ENCODE data around the gene HOXA7.

HOXA7 gene

DNA sequence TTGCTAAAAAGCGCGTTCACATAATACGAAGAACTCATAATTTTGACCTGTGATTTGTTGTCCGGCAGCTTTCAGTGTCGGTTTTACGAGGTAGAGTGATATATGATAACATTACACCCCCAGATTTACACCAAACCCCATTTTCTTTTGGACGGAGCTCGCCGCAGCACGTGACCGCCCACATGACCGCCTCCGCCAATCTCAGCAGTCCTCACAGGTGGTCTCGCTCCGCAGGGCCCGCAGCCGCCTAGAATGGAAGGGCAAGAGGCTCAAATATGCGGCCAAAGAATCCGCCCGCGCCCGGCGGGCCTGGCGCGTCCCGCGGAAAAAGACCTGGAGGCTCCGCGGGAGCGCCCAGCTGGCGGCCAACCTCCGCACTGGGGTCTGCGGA, at the start of gene HOXA7:
Gene HOXA7, minus strand, starts transcription at position 168 of the 391 bp plus-strand sequence. Its CDS starts 130 bp downstream, at position 38.
- peak; percentile 70 for DNase-seq (ENCODE audit: low spot score)

DNA sequence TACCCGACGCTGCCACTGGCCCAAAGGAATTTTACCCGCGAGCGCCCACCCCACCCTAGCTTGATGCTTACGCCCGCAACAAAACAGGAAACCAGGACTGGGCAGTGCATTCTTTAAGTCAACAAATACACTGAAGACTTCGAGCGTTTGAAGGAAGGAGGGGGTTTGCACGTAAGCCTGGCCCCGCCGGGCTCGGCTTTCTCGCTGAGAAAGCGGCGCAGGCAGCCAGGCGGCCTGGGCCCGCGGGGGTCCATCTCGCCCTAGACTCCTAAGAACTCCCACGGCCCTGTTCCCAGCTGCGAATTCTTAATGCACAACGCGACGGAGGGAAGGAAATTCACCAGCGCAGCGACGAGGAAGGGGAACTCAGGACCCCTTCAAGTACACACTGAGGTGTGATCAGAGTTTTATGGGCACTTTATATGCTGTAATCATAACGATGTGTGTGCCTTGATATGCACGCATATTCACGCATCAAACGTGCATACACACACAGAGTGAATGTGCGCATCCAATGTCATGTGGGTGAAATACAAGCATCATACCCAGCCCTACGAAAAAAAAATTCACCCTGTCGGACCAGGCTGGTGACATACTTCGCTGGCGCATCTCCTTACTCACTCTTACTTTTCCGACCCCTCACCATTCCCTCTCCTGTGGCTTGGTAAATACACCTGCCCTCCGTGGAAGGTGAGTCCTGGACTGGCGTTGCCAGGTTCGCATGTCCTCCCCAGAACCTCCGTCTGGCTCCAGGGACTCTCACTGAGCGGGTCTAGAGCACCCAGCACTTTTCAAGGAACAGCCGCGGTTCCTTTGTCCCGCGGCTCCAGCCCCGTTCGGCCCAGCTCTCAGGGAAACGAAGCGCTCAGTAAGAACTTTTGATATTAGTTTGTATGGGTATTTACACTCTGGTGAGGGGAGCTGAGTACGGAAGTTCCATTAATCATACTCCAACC, 49.1 kb upstream of the HOXA7 start:
- DNase-seq (ENCODE audit: low spot score): no peak

DNA sequence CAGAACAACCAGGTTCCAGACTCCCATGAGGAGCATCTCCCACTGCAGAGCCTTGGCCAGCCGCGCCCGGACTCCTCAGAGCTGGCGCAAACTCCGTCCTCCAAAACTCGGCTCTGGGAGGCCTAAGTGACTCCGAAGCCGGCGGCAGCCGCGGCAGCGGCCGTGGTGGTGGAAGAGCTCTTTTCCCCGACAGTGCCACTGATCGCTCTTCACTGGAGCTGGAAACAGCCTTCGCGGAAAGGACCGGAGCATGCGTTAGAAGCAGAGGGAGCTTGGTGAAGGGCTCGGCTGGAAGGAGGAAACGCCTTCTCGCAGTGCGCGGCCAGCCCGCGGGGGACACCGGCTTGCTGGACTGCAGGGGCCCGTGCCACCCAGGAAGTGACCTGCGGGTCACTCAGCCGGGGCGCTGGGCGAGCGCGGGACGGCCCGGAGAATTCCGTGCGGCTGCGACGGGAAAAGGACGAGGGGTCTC, 48.4 kb upstream of the HOXA7 start:
- no peak for DNase-seq (ENCODE audit: low spot score)

DNA sequence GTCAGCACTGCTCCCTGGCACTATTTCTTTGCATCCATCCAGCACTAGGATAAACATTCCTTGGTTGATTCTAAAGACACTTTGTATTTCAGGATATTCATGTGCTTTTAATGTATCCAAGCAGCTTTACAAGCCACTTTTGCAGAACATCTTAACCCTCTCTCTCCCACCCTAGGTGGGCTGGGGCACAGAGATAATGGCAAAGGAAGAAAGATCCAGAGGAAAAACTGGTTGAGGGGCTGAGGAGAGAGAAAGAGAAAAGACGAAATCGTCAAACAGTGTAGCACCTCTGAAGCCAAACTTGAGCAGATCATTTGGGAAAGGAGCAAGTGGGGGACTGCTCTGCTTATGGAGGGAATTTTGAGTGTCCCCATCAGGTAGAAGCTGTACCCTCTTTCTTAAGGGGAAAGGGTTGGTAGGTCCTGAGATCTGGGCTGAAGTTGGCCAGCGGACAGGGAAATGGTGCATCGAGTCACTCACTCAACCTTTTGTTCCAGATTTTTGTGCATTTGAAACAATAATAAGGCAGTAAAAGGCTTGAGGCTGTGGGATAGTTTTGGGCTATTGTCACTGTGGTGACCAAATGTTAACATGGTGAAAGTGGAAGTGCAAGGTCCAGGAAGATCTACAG, 47.6 kb upstream of the HOXA7 start:
- DNase-seq (ENCODE audit: low spot score): no peak

DNA sequence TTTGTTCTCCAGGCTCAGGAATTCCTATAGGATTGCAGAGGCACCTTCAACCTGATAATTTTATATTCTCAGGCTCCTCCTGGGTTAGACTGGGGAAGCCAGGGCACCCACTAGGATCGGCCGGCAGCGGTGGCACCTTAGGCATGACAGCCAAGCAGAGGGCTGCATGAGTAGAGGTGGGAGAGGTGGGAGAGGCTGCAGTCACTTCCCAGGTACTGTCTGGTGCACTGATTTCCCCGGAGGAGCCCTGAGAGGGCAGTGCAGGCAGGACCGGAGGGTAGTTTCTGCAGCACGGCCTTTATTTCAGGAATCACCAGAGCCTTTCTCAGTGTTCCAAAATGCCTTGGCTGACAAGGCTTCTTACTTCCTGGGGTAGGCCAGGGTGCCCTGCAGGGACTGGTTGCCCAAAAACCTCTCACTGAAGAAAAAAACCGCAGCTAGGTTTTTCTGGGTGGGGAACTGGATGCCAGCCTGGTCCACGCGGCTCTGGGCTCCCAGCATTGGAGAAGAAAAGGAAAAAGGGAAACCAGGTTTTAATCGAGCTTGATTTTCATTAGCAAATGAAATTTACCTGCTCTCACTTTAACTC, 47.0 kb upstream of the HOXA7 start:
- no peak for DNase-seq (ENCODE audit: low spot score)

DNA sequence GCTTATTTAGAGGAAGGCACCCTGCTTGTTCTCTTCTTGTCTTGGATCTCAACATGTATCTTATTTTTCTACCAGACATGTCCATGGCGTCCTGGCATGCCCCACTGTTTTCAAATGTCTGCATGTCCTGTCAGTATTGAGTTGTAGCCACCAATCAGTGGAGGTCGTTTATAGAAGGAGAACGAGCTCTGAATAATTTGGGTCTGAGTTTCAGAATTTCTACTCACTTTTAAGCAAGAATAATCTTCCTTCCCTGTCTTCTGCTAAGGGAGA, 46.3 kb upstream of the HOXA7 start:
- no peak for DNase-seq (ENCODE audit: low spot score)

DNA sequence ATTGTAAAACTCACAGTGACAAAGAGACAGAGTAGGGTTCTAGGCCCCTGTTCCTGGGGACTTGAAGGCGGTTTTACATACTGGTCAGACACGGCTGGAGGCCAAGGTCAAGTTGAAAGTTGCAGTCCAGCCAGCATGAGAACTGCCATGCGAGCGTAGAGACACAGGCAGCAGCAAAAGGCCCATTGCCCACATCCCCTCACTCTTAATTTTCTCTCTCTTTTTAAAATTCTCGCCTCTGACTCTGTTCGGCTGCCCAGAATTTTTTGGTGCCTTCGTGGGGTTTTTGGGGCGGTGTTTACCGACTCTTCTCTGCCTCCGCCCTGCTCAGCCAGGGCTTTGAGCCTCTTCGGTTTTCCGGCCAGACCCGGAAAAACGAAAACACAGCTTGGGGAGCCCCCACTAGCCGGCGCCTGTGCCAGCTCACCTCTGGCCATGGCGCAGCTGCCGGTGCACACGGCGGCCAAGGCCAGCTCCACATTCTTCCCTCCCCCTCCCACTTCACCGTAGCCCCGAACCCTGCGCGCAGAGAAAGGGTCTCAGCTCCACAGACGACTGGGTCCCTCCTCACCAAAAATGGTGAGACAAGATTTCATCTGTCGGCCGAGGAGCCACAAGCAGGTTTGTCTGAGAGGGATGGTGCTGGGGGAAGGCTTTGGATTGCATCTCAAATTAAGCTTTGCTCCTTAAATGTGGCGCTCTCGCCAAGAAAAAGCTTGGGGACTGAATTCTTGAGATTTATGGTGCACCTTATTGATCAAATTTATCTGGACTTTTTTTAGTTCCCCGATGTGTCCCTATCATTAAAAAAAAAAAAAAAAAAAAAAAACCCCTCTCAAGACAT, 45.8 kb upstream of the HOXA7 start:
- no peak for DNase-seq (ENCODE audit: low spot score)

DNA sequence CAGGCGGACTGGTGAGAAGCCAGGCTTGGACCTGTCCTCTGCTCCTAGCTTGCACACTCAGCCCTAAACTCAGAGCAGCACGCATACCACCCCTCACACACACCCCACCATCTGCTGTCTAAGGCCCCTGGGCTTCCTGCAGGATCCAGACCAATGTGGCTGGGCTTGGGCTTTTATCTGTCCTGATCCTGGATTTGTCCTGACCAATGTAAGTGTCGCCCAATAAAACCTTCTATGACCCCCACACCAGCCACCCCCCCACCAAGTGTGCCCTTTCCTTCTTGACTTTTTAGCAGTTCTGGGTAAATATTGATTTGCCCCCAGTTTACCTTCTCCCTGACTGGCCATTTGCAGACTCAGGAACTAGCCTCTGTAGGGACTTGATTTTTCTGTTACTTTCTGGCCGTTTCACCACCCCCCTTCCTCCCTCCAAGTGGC, 45.1 kb upstream of the HOXA7 start:
- DNase-seq (ENCODE audit: low spot score): no peak

DNA sequence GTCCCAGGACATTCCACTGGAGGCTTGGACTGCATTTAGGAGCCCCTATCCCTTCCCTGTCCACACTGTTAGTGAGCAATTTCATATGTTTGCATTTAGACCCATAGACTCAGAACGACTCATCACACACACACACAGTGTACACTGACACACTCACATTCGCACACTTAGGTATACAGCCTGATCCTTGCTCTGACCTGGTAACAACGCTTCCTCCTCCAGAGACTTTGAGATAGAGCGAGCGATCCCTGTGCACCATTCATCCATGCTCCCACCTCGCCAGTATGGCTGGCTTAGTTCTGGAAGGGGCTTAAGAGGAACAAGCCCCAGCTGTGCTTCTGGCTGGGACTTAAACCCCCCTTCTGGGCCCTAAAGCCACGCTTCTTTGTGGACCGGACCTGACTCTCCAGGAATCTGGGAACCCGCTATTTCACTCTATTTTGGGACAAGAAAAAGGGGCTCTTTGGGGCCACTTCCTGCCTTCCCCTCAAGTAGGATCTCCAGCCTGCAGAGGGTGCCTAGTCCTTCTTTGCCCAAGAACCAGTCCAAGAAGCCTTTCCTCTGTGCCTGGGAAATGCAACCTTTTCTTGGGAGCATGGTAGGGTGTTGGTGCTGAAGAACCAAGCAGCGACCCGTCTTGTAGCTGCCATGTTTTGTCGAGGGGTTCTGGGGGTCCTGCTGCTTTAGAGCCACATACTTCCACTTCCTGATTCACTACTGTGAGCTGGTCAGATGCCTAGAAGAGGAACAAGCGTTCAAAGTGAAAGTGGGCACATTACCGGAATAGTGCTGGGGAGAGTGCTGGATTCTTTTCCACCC, 44.5 kb upstream of the HOXA7 start:
- DNase-seq (ENCODE audit: low spot score): no peak

DNA sequence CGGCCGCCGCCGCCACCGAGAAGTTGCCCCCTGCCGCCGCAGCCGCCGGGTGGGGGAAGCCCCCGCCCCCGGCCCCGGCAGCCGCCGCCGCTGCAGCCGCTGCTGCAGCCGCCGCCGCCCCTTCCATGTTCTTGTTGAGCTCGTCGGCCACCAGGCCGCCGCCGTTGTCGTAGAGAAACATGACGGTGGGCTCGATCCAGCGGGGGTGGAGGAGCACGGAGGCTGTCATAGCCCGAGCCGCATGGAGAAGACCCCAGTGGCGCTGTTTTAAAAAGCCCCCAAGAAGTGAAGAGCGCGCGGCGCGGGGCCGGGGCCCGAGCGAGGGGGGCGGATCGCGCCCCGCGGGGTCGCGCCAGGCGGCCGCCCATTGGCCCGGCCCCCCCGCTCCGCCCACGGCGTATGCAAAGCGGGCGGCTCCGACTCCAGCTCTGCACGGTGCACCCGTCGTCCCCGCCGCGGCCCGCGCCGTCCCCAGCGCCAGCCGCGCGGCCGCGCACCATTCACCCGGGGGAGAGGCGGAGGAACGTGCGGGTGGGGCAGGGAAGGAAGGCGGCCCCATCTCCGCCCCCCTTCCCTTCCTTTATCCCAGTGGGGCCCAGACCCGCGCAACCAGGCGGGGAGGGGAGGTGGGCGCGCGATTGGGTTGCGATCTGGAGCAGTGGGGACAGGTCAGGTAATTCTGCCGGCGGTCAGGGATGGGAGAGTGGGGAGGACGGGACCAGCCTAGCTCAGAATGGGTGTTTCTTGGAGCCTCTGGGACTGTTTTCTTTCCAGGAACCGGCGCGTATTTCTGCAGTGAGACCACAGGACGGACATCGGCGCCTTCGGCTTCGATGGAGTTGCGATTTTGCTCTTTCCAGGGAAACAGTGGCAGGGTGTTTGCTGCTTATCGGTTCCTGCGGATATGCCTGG, 43.6 kb upstream of the HOXA7 start, which contains the start of gene HOXA13:
Gene HOXA13, minus strand, starts transcription at position 243 of the 912 bp plus-strand sequence. Its CDS starts 14 bp downstream, at position 229.
- no peak for DNase-seq (ENCODE audit: low spot score)

DNA sequence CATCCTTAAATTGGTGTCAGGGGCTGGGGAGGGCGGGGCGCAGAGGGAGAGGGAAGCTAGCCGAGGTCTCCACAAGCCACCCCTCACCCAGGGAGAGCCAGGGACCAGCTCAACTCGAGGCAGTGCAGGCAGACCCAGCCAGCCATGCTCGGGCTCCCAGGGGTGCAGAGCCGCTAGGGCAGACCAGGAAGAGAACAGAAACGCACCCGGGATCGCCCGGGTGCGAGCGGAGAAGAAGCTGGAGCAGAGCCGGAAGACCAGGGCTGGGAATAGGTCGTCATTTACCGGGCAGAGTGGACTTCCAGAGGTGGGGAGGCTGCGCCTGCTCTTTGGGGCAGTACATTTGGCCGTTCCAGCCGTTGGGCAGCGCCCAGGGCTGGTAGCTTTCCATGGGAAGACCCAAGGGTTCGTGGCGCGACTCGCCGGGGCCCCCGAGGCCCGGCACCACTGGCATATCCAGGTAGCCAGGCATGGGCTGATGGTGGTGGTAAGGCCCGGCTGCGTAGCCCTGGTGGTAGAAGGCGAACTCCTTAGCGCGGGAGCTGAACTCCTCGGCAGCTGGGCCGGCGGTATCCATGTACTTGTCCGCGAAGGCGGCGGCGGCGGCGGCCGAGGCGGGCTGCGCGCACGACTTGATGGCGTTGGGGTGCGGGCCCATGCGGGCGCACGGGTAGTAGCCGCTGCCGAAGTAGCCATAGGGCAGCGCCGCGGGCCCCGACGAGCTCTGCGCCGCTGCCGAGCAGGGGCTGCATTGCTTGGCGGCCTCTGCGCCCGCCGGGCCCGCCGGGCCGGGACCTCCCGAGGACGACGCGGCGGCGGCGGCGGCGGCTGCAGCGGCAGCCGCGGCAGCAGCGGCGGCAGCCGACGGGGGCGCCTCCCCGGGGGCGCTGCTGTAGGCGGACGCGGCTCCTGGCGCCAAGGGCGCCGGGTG, 42.7 kb upstream of the HOXA7 start:
- no peak for DNase-seq (ENCODE audit: low spot score)

DNA sequence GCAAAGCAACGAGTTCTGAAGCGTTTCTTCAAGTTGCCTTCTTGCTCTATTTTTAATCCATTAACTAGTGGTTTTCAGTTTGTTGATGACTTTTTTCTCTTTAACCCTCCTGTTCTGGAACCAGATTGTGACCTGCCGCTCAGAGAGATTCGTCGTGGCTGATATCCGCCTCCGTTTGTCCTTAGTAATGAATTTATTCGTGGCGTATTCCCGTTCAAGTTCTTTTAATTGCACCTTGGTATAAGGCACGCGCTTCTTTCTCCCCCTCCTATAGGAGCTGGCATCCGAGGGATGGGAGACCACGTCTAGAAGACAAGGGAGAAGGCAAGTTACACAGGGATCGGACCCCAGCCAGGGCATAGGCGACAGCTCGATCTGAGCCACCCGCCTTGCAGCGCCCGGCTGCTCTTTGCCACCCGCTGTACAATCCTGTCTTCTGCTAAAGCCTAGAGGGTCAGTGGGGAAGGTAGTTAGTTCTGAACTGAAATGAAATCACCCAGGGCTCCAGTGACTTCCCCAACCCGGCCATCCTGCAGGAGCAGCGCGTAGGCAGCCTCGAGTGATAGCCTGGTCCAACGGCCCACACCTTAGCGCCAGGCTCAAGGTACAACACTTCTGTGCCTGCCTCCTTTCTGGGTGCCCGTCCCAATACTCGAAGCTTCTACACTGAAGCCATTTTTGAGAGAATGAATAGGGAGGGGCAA, 41.8 kb upstream of the HOXA7 start:
- DNase-seq (ENCODE audit: low spot score): no peak

DNA sequence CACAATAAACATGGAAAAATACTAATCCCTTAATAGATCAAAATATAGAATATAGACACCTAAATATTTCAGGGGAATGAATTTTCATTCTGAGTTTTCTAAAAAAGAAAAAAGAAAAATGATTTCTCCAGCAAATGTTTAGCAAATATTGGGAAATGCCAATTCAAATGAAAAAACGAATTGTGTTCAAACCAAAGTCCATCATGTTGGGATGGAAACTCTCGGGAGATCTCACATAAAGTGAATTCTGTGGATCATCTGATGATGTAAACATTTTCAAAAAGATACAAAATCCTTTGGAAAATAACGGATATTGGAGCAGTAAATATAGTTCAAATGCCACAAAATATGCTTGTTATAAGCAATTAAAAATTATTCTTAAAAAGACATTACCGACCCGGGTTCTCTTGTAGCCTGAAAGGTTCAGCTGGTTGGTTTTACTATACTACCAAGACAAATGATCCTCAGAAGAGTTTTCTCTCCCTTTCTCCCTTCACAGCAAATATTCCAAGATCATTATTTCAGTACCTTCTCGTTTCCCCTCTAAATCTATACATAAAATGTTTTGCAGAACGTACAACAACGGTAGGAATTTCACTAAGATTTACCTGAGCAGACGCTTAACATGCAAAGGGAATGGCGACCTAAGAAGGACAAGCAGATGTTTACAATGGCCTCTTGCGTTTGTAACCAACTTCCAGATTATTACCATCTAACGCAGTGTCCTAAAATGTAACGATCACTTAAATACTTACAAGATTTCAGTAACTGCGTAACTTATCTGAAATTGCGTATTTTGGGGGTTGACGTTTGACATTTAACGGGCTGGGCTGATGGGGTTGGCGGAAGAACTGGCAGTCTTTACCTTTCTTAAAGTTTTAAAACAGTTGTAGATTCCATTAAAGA, 40.9 kb upstream of the HOXA7 start:
- DNase-seq (ENCODE audit: low spot score): no peak

DNA sequence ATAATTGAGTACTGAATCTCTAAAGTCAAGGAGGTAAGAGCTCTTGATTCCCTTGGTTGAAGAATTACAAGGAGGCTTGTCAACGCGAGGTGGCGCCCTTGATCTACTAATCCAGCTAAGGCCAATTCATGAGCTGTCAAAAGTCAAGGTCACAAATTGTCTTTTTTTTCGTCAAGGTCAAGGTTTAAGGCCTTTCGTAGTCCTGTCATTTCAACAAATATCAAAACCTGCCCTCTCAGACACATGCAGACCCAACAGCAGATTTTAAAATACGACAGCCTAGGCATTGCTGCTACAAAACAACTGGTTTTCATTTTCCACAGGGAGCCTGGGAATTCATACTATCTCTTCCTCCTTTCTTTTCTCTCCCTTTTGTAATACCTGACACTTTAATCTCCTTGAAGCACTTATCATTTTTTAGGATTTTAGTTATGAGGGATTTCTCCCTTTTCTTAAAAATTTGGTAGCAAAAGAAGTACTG, 39.9 kb upstream of the HOXA7 start:
- DNase-seq (ENCODE audit: low spot score): peak; percentile 65

DNA sequence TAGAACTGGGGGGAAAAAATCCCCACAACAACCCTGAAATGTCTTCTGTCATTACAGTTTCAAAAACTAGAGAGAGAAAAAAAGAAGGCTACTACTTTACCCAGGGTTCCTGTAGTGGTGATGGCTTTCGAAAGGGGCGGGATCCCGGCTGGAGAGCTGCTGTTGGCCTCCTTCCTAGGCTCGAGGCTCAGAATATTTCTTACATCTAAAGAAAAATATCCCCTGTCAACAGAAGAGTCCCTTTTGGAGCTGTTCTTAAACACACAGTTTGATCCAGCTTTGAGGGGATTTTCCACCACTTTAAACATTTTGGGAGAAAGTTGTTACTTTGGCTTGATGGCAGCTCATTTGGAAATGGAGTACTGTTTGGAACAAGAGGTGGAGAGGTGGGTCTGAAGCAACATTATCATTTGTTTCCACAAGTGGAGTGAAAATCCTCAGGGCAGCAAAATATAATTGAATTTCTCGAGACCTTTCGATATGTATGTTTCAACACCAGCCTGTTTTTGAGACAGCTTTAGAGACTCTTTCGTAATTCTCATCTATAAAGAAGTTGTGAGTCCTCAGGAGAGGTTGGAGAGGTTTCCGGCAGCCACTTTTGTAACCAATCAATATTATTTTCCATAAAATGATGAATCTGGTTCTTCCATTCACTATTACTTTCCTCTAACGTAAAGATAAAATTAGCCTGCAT, 38.4 kb upstream of the HOXA7 start:
- no peak for DNase-seq (ENCODE audit: low spot score)

DNA sequence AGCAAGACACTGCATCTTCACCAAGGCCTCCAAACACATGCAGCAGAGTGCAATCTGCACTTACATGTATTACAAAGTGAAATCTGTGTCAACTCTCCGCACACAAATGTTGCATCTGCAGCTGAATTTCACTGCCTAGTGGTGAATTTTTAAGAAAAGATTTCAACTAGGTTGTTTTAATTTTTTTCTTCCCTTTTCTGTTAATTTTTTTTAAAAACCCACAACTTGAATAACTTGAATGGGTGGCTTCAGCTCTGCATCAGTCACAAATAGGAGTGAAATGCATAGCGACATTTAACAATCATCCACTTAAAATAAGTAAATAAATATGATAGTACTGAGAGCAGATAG, 37.5 kb upstream of the HOXA7 start:
- DNase-seq (ENCODE audit: low spot score): no peak
